ENCODE results near the gene NCL.
"Not testable (repeated sequence)": the region's sequence is repeated elsewhere in the genome, so short reads cannot be mapped to it uniquely, and the experiment has no call there.

Gene NCL

DNA sequence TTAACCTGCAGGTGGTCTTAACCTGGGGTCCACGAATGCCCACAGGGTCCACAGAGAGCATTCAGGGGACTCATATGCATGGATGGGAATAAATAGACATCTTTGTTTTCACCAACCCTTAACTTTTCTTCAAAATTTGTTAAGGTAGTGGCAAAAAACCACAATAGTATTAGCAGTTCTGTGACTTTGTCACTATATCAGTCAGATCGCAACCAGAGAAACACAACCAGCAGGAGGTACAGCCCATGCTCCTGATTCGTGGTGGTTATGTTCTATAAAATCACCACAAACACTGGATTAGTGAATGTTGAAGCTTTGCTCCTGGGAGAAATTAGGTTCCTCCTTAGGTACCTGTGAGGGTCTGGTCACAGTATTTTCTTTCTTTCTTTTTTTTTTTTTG is 37.2 kb downstream of the NCL start:
- DNase-seq, result no peak

DNA sequence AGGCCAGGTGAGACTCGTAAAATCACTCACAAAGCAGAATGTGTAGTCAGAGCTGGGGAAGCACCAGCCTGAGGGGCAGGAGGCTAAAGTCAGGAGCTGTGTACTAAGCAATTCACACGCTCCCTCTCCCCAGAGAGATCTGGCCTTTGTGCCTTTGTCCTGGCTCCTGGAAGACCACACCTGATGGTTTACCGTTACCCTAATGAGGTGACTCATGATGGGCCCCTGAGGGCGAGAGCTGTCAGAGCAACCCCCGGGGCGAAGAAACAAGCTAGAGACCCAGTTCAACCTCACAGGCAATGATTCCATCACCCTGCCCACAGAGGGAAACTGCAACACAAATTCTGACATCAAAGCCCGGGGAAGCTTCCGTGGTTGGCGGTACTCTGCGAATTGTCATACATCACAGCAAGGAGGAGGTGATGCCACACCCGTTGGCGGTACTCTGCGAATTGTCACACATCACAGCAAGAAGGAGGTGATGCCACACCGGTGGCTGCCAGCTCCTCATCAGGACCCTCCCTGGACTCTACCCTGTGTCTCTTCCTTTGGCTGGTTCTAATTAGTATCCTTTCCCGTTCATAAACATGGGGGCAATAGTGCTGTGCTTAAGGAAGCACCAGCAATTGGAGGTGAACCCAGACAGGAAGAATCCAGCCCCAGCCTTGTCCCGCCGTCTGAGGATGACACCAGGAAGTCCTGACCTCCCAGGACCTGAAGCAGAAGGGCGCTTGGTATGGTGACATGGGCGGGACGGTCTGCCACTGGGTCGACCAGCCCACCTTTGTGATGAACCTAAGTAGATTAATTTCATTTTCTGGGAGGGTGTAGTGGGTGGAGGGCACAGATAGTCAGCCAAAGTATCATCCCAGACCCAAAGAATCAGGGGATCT is 38.2 kb downstream of the NCL start:
- DNase-seq, result peak in 1 of 2 donors; percentile 20

DNA sequence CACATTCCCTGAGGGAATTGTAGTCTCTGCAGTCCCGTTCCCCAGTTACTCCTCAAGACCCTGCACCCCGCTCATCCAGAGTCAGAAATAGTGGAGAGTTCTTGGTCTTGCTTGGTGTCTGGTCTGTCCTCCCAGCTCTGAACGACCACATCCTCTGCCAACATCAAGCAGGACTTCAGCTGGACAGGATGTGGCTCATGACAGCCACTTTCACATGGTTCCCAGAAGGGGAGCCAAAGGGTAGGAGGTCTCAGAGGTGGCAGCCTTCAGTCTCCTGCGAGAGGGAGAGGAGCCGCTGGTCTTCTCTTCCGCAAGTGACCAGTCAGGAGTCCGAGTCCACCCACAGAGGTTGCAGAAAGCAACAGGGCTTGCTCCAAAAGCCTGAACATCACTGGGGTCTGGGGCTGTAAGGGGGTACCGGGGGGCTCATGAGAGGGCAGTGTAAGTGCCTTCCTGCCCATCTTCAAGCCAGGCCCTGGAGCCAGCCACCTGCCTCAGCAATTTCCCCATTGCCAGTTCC is 38.9 kb downstream of the NCL start:
- DNase-seq, result no peak

DNA sequence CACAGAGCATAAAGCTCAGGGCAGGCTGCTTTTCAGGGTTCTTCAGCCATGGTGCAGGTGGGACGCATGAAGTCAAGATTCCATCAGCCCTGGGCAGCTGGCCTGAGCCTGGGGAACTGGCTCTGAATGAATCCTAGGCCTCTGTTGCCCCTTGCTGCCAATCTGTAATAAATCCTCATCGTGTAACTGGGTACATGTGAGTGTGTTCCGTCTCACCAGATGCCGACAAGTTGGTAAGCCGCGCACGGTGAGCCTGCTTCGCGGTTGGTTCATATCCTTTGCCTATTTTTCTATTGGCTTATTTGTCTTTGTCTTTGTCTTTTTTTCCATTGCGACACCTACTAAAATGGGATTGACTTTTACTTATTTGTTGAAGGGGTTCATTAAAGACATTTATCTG is 41.1 kb downstream of the NCL start:
- DNase-seq, result no peak

DNA sequence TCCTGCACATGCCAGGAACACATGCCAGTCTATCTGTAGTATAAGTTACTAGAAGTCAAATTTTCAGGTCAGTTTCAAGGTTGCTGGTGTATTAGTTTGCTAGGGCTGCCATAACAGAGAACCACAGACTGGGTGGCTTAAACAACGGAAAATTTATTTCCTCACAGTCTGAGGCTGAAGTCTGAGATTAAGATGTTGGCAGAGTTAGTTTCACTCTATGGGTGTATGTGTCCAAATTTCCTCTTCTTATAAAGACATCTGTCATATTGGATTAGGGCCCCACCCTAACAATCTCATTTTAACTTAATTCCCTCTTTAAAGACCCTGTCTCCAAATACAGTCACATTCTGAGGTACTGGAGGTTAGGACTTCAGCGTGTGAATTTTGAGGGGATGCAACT is 42.2 kb downstream of the NCL start:
- no peak for DNase-seq

DNA sequence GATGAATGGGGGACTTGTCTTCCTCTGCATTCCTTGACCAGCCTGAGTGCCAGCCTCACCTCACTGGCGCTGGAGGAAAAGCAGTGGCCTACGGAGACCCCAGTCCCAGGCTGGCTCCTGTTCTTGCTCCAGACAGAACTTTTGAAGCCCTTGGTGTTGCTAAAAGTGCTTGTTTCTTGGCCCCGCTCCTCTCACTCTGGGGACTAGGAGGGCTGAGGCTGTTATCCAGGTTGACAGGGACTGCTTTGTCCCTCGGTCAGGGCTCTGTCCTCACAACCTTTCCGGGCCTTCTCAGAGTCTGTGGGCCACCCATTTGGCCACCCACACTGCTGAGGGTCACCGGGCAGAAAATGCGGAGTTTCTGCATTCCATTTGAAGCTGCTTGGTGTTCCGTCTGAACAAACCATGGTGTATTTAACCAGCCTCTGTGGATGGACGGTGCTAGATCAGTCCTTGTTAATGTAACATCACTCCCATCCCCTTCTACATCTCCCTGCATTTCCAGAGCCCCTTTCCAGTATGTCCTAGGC is 43.2 kb downstream of the NCL start:
- no peak for DNase-seq

DNA sequence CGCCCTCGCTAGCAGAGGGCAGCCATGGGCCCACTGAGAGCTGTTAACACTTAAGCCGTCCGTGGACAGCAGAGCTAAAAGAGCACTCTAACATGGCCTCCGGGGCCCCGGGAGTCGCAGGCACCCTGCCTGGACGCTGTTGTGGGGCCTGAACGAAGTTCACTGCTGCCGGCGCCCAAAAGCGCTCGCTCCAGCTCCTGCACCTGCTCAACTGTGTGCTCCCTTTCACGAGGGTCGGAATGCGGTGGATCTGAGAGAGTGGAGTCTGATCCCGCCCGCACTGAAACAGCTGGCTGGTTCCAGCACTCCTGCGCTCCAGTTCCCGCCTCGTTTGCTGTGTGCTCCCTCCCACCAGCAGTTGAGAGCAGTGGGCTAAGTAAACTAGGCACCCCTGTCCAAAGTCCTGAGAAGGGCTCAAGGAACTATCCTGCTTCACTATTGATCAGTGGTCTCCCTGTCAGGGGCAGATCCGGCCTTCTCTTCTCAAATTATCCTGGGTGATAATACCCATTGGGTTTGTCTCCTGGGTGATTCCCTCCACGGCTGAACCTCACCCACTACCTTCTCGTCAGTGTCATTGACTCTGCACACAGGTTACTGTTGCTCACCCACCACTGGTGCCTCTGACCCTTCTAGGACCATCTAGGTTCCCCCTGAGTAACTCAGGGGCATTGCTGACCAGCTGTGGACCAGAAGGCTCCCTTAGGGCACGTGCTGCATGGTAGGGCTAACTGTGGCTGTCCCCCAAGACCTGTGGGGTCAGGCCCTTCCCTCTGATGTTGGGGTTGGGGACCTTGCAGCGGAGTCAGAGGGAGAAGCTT is 45.3 kb downstream of the NCL start:
- no peak for DNase-seq

DNA sequence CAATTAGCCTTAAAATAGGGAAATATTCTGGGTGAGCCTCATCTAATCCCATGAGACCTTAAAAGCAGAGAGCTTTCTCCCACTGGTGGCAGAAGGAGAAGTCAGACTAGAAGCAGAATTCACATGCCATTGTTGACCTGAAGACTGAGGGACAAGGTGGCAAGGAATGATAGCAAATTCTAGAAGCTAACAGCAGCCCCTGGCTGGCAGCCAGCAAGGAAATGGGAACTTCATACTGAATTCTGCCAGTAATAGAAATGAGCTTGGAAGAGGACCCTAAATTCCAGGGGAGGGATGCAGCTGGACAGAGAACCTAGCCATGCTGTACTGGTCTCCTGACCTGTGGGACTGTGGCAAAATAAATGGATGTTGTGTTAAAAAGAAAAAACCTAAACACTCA is 49.3 kb downstream of the NCL start:
- no peak for DNase-seq

DNA sequence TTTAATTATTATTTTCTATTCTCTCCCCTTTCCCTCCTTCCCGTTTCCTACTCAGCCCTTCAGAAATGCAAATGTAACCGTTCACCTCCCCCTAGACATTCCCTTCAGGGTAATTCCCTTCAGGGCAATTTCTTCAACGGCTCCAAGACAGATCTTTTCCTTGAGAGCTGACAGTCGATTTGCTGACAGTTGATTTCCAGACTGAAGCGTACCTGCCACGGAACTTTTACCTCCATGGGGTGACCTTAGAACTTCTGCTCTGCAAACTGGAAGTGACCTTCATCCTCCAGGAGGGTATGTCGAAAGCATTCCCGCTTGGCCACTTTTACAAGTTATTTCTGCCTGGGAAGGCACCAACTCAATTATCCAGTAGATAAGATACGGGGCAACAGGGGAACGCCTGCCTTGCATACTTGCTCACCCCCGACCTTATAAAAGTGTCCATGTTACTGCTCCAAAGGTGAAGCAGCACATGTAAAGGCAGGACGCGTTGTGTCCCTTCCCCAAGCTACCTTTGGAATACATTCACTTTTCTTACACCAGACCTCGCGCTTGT is 50.3 kb downstream of the NCL start:
- no peak for DNase-seq

DNA sequence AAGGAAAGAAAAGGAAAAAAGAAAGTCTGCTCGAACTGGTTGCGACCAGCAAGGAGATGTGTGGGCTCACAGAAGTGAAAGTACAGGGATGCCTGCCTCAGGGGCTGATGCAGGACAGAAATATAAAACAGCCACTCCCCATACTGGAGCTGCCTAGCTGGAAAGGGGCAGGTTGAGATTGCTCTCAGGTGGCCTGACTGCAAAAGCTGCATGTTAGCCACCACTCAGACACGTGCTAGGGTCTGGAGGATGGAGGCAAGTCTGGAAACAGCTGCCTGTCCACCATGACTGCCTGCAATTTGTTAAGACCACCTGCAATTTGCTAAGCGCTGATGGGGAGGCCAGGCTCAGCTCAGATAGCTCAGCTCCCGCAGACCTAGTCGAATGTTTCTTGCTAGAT is 50.8 kb downstream of the NCL start:
- no peak for DNase-seq

DNA sequence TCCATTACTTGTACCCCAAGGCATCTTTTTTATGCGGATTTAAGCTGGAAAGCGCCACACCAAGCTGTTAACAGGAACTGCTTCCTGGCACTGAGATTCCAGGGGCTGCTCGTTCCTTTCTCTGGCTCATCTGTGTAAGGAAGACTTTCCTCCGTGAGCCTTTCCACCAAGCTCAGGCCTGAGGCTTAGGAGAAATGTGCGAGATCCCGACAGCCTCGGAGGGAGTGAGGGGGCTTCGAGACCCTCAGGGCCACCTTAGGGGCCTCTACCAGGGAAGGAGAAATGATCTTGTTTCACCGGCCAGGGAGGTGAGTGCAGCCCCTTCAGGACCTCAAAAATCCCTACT is 51.7 kb downstream of the NCL start:
- no peak for DNase-seq

DNA sequence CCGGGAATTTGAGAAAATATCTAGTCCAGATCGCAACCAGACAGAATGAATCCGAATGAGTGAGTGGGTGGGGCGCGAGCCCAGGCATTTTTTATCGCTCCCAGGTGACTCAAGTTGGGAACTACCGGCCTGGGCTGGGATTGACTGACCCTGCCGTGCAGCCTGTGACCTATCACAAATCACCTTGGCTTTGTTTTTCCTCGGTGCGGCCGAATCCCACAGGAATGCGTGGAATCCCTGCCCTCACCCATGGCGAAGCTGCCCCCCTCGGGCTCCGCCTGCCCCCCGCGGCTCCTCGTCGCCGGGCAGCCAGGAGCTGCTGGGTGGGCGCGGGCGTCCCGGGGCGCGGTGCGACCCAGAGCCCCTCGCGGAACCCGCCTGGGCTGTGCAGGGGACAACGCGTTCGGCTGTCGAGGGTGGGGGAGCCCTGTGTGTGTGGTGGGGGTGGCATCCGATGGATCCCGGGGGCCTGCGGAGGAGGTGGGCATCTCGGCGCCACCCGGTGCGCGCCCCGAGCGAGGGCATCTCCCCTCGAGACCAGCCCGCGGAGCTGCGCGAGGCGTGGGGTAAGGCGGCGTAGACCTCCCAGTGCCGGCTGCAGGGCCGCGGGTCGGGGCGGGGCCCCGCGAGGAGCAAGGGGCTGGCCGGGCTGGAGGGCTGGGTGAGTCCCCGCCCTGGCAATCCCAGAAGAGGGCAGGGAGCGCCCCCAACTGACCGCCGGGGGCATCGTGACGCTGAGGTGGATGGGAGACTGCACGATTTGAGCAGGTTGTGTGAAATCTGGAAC is 52.3 kb downstream of the NCL start:
- peak; percentile 60 to 84 for DNase-seq

DNA sequence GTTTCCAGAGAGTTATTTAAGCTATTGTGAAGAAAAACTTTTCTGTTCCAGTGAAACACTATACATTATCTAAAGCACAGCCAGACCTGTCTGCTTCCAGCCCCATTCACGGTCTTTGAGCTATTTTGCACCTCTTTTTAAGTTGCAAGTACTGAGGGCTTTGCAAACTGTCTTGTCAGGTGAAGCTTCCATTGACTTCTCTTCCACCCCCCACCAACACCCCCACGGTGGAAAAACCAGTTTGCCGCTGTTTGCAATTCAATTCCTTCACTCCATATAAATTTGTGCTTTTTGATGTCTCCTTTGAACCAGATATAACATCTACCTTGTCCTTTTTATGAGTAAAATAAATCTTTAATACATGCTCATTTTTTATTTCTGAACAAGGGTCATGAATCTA is 53.0 kb downstream of the NCL start:
- DNase-seq, result no peak

DNA sequence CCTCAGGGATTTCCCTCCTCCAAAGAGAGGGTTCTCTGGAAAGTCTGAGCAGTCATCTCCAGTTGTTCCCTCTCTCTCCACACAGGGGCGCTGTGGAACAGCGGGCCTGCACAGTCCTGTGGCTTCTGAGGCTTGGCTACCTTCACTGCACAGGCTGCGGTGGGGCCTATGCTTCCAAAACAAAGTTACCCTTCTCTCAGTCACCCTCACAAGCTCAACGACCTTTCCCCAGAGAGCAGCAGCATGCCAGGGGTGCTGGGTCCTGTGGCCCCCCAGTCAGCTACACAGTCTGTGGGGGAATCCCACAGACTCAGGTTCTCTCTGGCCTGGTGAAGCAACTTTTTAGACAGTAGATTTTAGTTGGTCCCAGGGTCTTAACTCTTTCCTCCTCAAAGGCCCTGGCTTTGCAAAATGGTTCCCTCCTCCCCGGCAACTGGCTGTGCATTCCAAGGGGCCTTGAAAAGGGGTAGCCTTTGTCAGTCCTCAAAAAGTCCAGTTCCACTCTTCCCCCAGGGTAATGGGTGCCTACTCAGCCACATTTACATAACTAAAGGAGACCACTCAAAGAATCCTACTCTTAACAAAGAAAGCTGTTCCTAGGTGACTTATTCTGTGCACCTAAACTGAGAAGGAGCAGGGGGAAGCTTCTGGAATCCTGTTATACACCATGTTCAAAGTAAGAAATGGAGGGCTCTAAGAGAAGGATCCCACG is 53.8 kb downstream of the NCL start:
- DNase-seq, result no peak

DNA sequence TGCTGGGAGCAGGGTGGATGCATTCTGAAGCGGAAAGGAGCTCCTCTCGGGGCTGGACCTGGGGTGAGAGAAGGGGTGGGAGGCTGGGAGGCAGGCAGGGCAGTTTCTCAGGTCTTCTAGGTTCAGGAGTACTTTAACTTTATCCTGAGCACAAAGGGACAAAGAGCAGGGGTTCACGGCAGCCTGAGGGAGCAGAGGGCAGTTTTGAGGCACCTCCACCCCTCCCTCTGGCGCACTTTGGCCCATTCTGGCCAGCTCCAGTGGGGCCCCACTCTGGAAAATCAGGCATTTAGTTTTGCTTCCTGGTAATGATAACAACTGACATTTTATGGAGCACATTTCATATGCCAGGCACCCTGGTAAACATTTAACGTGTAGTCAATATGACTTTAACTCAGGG is 54.5 kb downstream of the NCL start:
- no peak for DNase-seq

DNA sequence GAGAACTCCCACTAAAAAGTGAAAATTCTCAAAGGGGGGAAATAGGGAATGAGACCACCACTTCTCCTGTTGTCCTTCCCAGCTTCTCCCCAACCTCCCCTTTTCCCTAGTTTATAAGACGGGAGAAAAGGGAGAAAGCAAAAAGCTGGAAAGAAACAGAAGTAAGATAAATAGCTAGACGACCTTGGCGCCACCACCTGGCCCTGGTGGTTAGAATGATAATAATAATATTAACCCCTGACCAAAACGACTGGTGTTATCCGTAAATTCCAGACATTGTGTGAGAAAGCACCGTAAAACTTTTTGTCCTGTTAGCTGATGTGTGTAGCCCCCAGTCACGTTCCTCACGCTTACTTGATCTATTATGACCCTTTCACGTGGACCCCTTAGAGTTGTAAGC is 56.0 kb downstream of the NCL start:
- not testable (repeated sequence) for DNase-seq

DNA sequence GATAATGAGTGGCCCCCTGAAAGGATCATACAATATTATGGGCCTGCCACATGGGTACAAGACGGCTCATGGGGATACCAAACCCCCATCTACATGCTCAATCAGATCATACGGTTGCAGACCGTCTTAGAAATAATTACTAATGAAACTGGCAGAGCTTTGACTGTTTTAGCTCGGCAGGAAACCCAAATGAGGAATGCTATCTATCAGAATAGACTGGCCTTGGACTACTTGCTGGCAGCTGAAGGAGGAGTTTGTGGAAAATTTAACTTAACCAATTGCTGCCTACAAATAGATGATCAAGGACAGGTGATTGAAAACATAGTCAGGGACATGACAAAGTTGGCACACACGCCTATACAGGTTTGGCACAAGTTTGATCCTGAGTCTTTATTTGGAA is 56.6 kb downstream of the NCL start:
- DNase-seq, result not testable (repeated sequence)

DNA sequence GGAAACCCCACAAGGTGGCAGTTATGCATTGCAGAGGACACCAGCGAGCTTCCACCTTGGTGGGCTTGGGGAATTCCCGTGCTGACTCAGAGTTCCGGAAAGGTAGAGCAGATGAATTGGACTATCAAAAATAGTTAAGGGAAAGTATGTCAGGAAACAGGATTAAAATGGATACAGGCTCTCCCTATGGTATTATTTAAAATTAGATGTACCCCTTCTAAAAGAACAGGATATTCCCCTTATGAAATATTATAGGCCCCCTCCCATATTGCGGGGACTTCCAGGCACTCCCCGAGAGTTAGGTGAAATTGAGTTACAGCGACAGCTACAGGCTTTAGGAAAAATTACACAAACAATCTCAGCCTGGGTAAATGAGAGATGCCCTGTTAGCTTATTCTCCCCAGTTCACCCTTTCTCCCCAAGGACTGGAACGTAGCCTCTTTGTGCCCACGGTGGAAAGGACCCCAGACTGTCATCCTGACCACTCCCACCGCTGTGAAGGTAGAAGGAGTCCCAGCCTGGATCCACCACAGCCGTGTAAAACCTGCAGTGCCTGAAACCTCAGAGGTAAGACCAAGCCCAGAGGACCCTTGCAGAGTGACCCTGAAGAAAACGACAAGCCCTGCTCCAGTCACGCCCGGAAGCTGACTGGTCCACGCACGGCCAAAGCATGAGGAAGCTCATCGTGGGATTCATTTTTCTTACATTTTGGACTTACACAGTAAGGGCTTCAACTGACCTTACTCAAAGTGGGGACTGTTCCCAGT is 58.5 kb downstream of the NCL start:
- peak; percentile 39 to 40 for DNase-seq

DNA sequence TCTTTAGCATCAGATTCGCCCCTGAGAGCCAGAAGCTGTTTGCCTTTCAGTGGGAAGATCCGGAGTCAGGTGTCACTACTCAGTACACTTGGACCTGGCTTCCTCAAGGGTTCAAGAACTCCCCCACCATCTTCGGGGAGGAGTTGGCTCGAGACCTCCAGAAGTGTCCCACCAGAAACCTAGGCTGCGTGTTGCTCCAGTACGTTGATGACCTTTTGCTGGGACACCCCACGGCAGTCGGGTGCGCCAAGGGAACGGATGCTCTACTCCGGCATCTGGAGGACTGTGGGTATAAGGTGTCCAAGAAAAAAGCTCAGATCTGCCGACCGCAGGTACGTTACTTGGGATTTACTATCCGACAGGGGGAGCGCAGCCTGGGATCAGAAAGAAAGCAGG is 60.1 kb downstream of the NCL start:
- DNase-seq, result not testable (repeated sequence)
